PC-3 (cell line): Measurements from ENCODE around the gene HIVEP3. TPM values are rescaled to one million over a fixed set of nuclear protein-coding genes. Genes with fewer than 3 reads are reported as not detected.

Source experiments
- ATAC-seq: fragments of 200-7000 bp; cut with Tn5 transposase; 2 replicates; pipeline ENCODE4 v1.9.1; 2020; ENCODE audit warnings: mild to moderate bottlenecking, moderate library complexity
- BruUV-seq: library from RNA; stranded (reverse); fragments of 400-500 nt; replicated peaks from 2 replicates; lab custom pipeline; 2021; lab: Mats Ljungman, UMichigan
- CTCF ChIA-PET: fragments of 300-600 bp; sonication (Branson Sonifier 250); formaldehyde crosslinking; loops from one replicate; lab custom pipeline; 2022; ENCODE audit warnings: antibody characterized with exemption; lab: Charles Lee
- POLR2A ChIA-PET: fragments of 300-600 bp; sonication (Branson Sonifier 250); formaldehyde crosslinking; loops from one replicate; lab custom pipeline; 2022; ENCODE audit warnings: antibody characterized with exemption; ENCODE audit not compliant: unreplicated experiment; lab: Charles Lee
- DNase-seq: peaks from one replicate; pipeline ENCODE4 v3.0.0-alpha.2; 2015
- H2AFZ ChIP-seq: fragments of 300-600 bp; sonication (generic); 2 replicates; pipeline ENCODE4 v1.6.0; 2016; ENCODE audit warnings: antibody characterized with exemption, low read length
- H3F3A ChIP-seq: fragments of 300-600 bp; sonication (generic); one replicate; pipeline ENCODE4 v1.6.0; 2017; ENCODE audit warnings: antibody characterized with exemption, low read length, control low read depth, mild to moderate bottlenecking; ENCODE audit not compliant: unreplicated experiment
- H3K27ac ChIP-seq: fragments of 300-600 bp; sonication (generic); 2 replicates; pipeline ENCODE4 v1.5.1; 2016; ENCODE audit warnings: mild to moderate bottlenecking, low read length
- H3K27me3 ChIP-seq: fragments of 300-600 bp; sonication (generic); 2 replicates; pipeline ENCODE4 v1.6.1; 2016; ENCODE audit warnings: low read length, mixed read lengths
- H3K36me3 ChIP-seq: fragments of 300-600 bp; sonication (generic); 2 replicates; pipeline ENCODE4 v1.6.1; 2016; ENCODE audit warnings: low read depth, mixed run types, low read length, mixed read lengths
- H3K4me1 ChIP-seq: fragments of 300-600 bp; sonication (generic); 2 replicates; pipeline ENCODE4 v1.5.1; 2016; ENCODE audit warnings: low read length; ENCODE audit not compliant: insufficient read depth
- H3K4me2 ChIP-seq: fragments of 300-600 bp; sonication (generic); 2 replicates; pipeline ENCODE4 v1.6.0; 2016; ENCODE audit warnings: low read length
- H3K4me3 ChIP-seq: fragments of 300-600 bp; sonication (generic); 2 replicates; pipeline ENCODE4 v1.5.1; 2016; ENCODE audit warnings: mild to moderate bottlenecking, low read length, mixed read lengths
- H3K79me2 ChIP-seq: fragments of 300-600 bp; sonication (generic); 2 replicates; pipeline ENCODE4 v1.6.1; 2017; ENCODE audit warnings: low read length, mixed read lengths
- H3K9ac ChIP-seq: fragments of 300-600 bp; sonication (generic); 2 replicates; pipeline ENCODE4 v1.6.0; 2016; ENCODE audit warnings: mild to moderate bottlenecking, low read length
- H3K9me2 ChIP-seq: fragments of 300-600 bp; sonication (generic); replicated peaks from 2 replicates; pipeline ENCODE4 v1.6.1; 2016; ENCODE audit warnings: mixed run types, low read length, mixed read lengths
- H3K9me3 ChIP-seq: fragments of 300-600 bp; sonication (generic); 2 replicates; pipeline ENCODE4 v1.6.1; 2016; ENCODE audit warnings: low read length, mixed read lengths
- H4K20me1 ChIP-seq: fragments of 300-600 bp; sonication (generic); 2 replicates; pipeline ENCODE4 v1.6.1; 2016; ENCODE audit warnings: low read length, mixed read lengths
- EZH2 ChIP-seq: fragments of 300-600 bp; sonication (generic); IDR thresholded peaks from one replicate; pipeline ENCODE4 v1.6.1; 2017; ENCODE audit warnings: antibody characterized with exemption, mild to moderate bottlenecking, low read length; ENCODE audit not compliant: unreplicated experiment
- EZH2phosphoT487 ChIP-seq: fragments of 300-600 bp; sonication (generic); IDR thresholded peaks from 2 replicates; pipeline ENCODE4 v1.6.1; 2018; ENCODE audit warnings: mild to moderate bottlenecking, antibody characterized with exemption, low read length, borderline replicate concordance
- intact Hi-C: fragments of 100-400 bp; cut with micrococcal nuclease; formaldehyde crosslinking; loops from 2 replicates; pipeline ENCODE4 v1.9.0; 2023
- total RNA-seq: library from RNA; depleted of rRNA; stranded (reverse); fragments of >200 nt; gene quantifications from 2 replicates; pipeline ENCODE4 v1.2.3, GENCODE V29; 2014
- TF ChIP-seq, protein P1 (sequence below): fragments of 300-600 bp; sonication (generic); conservative IDR thresholded peaks from 2 replicates; pipeline ENCODE4 v1.5.1; 2017; ENCODE audit warnings: antibody characterized with exemption, low read depth, mild to moderate bottlenecking, low read length

The HIVEP3 gene
- total RNA-seq, 1 experiment from 2014 or later: 9.8 TPM

- Histone ChIP-seq H3K79me2 (peaks cover 20% of the 10 kb centered on the region), H3F3A (no peaks in the 10 kb centered on the region), H3K36me3 (no peaks in the 10 kb centered on the region), H3K9me3 (no peaks in the 10 kb centered on the region), H3K4me1 (peaks cover 71% of the 10 kb centered on the region), H3K9ac (no peak overlapping the region), H3K4me3 (no peak overlapping the region), H3K27ac (no peak overlapping the region), H3K4me2 (no peak overlapping the region), H2AFZ (no peak overlapping the region), H4K20me1 (no peaks in the 10 kb centered on the region), H3K9me2 (no peaks in the 10 kb centered on the region), H3K27me3 (no peaks in the 10 kb centered on the region)
- BruUV-seq: TSS peak; percentile 9
- DNase-seq: no peak
- ATAC-seq: no peak
- intact Hi-C loops: loop anchor here (10.0 kb wide), 2 partner anchors 136 to 486 kb away; partner anchors contain the start of gene FOXJ3
- TF ChIP-seq, protein P1, sequence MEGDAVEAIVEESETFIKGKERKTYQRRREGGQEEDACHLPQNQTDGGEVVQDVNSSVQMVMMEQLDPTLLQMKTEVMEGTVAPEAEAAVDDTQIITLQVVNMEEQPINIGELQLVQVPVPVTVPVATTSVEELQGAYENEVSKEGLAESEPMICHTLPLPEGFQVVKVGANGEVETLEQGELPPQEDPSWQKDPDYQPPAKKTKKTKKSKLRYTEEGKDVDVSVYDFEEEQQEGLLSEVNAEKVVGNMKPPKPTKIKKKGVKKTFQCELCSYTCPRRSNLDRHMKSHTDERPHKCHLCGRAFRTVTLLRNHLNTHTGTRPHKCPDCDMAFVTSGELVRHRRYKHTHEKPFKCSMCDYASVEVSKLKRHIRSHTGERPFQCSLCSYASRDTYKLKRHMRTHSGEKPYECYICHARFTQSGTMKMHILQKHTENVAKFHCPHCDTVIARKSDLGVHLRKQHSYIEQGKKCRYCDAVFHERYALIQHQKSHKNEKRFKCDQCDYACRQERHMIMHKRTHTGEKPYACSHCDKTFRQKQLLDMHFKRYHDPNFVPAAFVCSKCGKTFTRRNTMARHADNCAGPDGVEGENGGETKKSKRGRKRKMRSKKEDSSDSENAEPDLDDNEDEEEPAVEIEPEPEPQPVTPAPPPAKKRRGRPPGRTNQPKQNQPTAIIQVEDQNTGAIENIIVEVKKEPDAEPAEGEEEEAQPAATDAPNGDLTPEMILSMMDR: no peak
- TF ChIP-seq EZH2phosphoT487 (no peak), EZH2 (no peak)
- CTCF ChIA-PET: no interaction called here
- POLR2A ChIA-PET: no interaction called here
Observed at GRCh38 chr1:41848216-41848952, 70.3 kb downstream of the HIVEP3 start.

DNA sequence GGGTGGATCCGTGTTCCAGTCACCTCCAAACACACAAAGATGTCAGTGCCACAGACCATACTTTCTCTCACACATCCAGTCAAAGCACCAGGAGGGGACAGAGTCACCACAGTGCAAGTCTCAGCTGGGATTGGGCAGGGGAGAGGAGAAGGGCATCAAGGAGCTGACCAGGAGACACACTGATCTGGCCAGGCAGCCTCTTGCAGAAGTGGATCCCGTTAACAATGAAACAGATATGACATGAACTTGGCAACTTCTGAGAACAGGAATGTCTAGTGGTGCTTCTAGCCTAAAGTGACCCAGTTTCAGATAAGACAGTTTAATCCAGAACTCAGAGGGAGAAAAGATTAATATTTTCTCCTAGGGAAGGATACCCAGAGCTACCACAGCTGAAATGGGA, 71.0 kb downstream of the HIVEP3 start:
- peaks cover 73% of the 10 kb centered on the region for H3K4me1 ChIP-seq
- DNase-seq (no peak), ATAC-seq (no peak)
- H3K27ac ChIP-seq: peak overlapping the region; percentile 71; the same call in 1 of the 2 replicates
- no peak overlapping the region for H3K4me2 ChIP-seq
- no peak overlapping the region for H2AFZ ChIP-seq
- H4K20me1 ChIP-seq: no peaks in the 10 kb centered on the region
- no peaks in the 10 kb centered on the region for H3K27me3 ChIP-seq
- no peaks in the 10 kb centered on the region for H3K36me3 ChIP-seq
- POLR2A ChIA-PET: no interaction called here
- CTCF ChIA-PET: no interaction called here
- H3K9ac ChIP-seq: no peak overlapping the region
- no TSS peak for BruUV-seq
- no peaks in the 10 kb centered on the region for H3F3A ChIP-seq
- peaks cover 18% of the 10 kb centered on the region for H3K79me2 ChIP-seq
- intact Hi-C loops: loop anchor here (10.0 kb wide), 2 partner anchors 137 to 487 kb away; partner anchors contain the start of gene FOXJ3
- no peaks in the 10 kb centered on the region for H3K9me3 ChIP-seq
- no peak overlapping the region for H3K4me3 ChIP-seq
- H3K9me2 ChIP-seq: no peaks in the 10 kb centered on the region
- TF ChIP-seq EZH2 (no peak), EZH2phosphoT487 (no peak)
- TF ChIP-seq, protein P1: no peak
